HG03460 (cell line): ENCODE measurements around the gene HOXD10.

ENCODE experiments used
- ATAC-seq: cut with Tn5 transposase; IDR thresholded peaks from one replicate; pipeline ENCODE4 v1.9.1; 2021; ENCODE audit not compliant: unreplicated experiment

HOXD10 gene

DNA sequence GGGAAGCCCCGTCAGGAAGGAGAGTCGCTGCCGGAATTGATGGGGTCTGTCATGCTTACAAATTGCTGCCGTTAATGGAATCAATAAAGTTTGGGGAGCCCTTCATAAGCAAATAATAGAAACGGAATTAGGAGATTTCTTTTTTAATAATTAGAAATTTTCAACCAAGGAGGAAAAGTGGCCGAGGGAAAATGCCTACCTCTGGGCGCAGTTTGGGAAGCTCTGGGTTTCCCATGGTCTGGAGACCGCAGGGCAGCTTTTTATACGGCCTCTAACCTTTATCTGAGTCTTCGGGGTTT, 34.1 kb upstream of the HOXD10 start:
- no peak for ATAC-seq

DNA sequence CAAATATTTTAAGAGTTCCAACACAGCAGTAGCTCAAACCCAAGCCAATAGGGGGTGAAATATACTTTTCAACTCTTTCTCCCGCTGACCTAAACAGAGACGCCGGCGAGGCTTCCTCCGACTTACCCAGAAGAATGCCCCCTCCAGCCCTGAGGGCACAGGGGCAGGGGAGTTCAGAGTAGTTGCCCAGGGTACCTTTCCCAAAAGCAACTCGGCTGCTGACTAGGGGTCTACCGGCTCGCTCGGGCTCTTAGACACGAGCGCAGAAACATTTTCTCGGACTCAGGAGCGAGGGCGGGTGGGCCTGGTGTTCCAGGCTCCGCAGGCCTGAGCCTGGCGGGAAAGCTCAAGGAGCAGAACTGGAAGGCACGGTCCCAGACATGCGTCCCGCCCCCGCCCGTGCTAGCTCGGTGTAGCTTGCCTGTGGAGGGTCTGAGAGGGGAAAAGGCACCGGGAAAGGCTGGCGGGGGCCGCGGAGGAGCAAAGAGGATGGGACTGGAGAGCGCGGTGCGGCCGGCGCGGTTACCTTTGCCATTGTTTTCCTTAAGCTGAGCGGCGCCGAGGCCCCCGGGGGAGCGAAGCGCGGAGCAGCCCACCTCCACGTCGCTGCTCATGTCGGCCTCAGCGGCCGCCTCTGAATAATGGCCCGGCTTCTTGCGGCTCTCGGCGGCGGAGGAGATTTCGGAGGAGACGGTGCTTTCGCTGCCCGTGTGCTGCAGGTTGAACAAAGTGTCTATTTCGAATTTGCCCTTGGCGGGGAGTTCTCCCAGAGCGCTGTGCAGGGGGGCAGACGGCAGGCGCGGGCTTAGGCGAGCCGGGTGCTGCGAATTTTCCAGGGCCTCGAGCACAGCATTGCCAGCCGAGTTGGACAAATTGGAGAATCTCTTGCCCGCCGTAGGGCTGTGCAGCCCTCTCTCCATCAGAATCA, 33.5 kb upstream of the HOXD10 start:
- ATAC-seq = no peak

DNA sequence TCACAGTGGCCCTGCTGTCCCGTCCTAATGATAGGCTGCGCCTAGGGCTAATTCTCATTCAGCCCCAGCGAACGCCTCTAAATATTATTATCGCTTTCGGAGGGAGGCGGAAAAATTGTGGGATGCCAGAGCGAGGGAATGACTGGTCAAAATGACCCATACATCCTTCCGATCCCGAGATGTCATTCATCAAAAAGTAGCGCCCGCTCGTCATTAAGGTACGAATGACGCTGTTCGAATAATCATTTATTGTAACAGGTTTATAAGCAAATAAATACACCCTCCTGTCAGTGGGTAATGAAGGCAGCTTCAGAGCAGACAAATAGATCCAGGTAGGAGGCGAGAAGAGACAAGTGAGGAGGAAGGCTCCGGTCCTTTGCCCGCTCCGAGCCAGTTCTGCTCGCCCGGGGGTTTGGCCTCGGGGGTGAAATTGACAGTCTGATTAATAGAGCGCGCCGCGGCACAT, 32.7 kb upstream of the HOXD10 start, which contains the start of gene EVX2:
Gene EVX2 (minus strand): TSS at position 167 of the 466 bp plus-strand sequence. CDS start 186 bp downstream, outside the sequence.
- no peak for ATAC-seq

DNA sequence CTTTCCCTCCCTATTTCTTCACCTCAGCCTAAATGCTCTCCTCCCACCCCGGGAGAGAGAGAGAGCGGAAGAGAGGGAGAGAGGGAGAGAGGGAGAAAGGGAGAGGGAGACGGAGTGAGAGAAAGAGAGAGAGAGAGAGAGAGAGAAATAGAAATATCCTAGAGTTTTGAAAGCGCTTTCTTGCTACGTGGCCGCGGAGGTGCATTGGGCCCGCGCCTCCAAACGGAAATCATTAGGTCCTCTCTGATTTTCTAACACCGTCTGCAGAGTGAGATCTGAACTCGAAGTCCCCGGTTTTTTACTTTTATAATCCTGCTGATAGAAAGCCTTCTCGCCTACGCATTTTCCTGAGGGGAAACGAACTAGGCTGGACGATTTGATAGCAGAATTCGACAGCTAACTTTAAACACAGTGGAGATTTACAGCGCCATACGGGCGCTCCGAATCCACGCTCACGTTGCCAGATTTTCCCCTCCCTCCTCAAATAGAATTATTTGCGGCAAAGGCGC, 31.9 kb upstream of the HOXD10 start:
- ATAC-seq = no peak

DNA sequence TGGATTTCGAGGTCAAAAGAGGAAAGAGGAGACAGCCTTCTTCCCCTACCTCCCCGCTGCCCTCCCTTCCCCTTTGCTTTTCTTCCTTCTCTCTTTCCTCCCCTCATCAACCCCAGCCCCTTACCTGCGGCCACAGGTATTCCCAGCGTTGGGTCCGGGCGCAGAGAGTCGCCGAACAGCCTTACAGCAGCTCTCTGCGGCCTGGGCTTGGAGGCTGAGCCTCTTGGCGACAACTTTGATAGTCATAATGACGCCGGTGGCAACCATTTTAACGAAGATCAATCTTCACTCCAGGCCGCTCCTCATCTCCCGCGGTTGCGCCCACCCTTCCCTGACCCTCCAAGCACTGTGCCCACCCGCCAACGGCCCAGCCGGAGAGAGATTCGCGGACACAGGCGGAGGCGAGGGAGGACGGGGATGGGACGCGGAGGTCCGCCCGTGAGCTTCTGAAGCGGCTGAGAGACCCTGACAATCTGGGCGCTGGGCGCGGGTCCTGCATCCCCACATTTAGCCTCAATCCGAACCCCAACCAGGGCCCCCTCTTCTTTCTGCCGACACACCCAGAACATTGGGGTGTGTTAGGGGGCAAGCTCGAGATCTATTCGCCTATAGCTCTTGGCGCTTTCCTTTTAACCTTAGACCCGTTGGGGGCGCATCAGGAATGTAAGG, 31.3 kb upstream of the HOXD10 start:
- ATAC-seq = no peak

DNA sequence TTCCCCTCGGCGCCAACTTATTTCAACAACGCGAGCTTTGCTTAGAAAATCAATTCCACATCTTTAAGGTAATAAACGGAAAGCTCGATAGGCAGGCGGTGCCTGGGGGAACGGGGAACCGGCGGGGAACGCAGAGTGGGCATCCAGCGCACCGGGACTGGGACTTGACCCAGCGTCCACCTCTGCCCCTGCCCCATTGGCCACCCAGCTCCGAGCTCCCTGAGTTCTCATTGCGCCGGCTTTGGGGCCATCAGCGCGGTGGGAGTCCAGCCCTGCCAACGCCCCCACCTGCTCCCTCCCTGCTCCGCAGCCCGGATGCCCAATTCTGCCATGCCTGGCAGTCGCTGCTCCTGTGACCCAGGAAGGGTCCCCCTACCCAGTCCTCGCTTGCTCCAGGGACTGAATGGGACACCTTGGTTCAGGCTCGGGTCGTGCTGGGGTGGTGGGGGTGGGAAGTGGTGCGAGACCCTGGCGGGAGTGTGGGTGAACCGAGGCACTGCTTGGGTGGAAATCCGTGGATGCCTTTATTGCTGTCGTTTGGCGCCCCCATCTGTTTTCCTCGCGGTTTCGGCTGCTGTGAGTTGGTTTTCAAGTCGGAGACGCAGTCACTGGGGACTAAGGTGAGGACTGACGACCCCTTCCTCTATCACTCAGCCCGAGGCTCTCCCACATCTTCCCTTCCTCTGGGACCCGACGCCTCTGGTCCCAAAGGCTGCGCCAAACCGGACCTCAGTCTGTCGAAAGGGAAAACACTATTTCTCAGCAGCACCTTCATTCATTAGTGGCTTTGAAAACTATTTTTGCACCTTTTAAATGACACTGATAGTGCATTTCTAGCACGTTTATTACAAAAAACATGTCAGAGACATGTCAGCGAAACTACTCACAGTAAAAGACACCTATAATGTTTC, 30.5 kb upstream of the HOXD10 start:
- no peak for ATAC-seq

DNA sequence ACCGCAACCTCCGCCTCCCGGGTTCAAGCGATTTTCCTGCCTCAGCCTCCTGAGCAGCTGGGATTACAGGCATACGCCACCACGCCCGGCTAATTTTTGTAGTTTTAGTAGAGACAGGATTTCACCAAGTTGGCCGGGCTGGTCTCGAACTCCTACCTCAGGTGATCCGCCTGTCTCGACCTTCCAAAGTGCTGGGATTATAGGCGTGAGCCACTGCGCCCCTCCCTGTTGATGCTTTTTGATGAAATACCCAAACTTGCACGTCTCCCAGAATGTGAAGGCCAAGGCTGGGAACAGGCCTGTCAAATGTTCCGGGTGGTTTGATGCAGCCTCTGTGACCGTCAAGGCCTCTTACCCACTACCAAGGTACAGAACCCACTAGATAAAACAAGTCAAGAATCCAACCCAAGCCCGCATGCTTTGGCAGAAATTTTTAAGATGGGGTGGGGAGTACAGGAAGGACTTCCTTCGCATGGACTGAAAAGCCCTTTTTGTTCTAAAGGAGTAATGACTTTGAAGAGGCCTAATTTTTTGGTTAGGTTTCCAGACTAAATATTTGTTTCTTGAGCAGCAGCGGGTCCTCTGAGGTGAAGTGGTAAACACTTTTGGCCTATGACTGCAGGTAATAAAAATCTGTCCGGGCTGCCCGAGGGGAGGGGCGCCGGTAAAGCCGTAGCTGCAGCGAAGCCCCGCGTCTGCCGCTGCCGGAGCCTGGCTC, 29.1 kb upstream of the HOXD10 start:
- no peak for ATAC-seq

DNA sequence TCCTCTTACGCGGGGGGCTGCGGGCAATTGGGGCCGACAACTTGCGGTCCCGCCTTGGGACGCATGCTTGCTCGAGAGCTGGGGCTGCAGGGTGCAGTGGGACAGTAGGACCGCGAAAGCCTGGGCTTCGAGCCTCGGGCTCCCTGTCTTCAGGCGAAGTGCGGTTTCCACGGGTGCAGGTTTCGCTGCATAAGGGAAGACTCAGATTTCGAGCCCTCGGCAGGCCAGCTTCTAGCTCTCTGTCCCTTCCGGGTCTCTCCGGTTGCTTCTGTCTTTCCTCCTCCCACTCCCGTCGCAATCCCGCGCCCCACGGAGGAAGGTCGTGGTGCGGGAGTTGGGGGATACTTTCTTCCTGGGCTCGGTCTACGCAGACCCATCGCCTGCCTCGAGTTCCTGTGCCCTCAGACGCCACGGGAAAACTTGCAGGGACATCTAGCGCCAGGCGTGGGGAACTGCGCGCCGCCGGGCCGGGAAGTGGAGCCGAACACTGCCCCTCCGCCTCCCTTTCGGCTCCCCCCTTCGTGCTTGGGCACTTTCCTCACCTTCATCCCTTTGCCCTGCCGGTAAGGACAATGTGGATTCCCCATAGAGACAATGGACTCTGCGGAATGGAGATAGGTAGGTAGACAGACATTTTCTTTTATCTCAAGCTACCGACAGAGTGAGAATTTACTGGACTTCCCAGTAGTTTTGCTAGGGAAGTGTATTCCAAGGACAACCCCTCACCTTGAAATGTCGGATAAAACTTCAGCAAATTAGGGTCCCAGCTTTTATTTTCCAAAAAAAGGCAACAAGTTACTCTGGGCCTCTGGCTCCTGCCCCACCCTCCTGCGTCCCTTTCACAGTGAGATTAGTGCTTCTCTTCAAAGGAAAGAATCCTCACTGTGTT, 28.3 kb upstream of the HOXD10 start:
- no peak for ATAC-seq

DNA sequence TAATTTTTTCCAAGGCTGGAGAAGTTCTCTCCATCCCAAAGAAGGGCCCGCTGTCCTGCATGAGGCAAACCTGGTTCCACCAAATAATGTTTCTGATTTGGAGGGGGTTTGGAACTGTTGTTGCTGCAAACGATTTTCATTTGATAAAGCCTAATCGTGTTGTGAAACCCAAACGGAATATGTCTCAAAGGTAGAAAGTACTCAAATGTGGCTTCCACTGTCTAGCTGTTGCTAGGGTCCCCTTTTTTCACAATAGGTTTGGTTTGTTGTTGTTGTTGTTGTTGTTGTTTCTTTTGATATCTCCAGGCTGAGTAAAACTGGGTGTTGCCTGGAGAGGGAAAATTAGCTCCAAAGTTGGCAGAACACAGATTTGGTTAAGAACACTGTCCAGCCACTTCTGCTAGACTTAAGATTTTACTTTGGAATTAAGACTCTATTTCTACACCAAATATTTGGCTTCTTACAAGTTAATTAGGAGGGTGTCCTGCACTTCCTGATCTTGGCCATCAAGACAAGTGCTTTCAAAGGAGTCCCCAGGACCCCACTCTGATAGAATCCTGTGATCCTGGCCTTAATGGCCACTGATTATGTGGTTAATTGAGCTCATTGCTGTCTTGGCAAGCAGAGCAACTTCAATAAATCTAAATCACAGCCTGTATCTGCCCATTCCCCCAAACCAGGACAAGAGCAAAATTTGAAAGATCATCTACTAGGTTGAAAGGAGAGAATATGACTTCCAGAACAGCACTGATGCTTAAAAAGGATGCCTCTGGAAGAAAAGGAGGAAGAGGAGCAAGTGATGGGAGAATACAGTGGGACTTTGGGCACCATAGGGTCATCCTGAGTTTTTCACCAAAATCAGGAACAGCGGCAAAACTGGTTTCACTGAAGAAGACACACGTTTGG, 27.4 kb upstream of the HOXD10 start:
- no peak for ATAC-seq

DNA sequence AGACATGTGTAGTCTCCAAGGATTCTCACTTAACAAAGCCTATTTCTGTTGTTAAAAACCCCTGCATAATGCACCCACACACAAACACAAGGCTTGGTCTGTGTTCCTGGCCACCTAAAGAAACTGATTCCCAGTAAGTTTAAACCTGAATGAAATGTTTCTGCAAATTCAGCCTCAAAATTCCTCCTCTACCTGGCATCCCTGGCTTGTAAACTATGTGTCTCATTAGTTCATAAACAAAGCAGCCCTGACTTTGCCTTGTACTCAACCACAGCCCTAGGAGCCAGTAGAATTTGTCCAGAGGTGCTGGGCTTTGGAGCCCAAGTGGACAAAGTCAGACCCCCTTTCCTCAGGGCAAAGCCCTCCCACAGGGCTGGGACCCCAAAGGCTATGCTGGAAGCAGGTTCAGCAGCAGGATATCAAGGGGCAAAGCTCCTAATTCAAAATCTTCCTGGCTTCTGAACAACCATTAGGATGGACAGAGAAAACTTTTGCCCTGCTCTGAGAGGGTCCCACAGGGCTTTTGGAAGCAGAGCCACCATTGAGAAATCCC, 26.7 kb upstream of the HOXD10 start:
- ATAC-seq = no peak

DNA sequence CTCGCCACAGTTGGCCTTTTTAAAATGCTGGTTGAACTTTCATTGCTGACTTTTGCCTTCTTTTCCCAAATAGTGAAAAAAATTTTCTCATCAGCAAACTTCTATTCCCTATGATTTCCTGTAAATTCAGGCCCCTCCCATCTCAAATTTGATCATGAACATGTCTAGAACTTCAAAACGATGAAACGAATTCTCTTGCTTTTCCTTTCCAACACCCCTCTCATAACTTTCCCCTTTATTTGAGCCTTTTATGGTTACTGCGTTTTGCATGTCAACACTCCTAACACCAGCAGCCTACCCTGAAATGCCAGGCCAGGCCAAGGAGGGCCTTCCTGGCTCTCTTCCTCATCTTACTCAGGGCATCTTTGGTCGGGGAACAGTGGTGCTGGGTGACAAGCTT, 25.7 kb upstream of the HOXD10 start:
- ATAC-seq = no peak

DNA sequence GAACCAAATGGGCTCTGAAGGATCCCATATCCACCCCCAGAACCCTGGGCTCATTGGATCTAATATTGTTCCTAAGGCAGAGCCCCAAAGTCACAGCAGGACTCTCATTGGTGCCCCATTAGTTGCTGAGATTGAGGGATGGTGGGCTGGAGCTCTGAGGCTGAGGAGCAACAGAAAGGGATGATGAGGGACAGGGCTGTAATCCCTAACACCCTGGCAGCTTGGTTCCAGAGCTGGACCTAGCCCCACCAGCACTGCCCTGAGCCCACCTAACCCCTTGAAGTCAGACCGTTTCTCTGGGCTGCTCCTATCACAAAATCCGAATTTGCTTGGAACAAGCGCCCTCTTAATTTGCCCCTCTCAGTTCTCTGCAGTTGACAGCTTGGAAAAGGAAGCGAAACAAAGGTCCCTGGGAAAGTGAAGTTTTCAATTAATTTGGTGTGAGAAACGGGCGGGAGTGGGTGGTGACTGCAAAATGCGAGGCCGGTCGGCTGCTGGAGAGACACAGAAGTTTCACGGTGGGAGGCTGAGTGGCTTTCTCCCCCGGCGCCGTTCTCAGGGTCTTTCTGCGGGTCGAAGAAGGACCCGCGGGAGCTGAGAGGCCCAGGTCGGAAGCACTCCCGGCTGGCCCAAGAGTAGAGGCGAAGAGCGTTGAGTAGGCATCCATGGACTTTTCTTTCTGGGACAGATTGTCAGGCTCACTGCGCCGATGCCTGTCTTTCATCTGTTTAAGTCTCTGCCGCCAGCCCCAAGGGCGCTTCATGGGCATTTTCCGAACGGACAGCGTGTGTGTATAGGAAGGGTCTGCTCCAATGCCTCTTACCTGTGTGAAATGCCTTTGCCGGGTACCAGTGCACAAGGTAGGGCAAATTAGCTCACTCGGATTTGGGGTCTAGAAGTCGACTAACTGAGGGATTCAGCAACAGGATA, 25.0 kb upstream of the HOXD10 start:
- ATAC-seq = no peak

DNA sequence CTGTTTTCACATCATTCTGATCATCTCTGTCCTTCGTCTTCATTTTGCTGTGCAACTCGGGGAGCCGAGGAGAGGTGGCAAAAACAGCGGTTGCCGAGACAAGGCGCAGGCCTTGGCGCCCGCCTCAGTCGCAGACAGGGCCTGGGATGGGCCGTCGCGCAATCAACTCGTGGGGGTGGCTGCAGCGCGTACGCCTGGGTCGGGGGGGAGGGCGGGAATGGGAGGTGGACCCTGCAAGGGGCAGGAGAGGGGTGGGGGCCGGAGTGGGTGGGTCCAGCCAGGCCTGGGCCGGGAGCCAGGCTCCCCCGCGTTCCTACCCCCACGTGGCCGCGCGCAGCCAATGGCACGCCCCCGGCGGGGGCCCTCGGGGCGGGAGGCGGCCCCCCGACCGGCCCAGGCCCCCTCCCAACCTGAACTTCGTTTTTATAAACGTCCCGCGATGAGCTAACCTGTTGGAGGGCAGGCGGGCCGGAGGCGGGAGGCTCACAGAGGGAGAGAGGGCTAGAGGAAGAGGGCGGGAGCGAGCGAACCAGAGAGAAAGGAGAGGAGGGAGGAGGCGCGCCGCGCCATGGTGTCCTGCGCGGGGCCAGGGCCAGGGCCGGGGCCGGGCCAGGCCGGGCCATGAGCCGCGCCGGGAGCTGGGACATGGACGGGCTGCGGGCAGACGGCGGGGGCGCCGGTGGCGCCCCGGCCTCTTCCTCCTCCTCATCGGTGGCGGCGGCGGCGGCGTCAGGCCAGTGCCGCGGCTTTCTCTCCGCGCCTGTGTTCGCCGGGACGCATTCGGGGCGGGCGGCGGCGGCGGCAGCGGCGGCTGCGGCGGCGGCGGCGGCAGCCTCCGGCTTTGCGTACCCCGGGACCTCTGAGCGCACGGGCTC, 24.1 kb upstream of the HOXD10 start, which contains the start of gene HOXD13:
Gene HOXD13 (plus strand): TSS at position 452 of the 875 bp plus-strand sequence. CDS start 170 bp downstream, at position 622.
- ATAC-seq = no peak

DNA sequence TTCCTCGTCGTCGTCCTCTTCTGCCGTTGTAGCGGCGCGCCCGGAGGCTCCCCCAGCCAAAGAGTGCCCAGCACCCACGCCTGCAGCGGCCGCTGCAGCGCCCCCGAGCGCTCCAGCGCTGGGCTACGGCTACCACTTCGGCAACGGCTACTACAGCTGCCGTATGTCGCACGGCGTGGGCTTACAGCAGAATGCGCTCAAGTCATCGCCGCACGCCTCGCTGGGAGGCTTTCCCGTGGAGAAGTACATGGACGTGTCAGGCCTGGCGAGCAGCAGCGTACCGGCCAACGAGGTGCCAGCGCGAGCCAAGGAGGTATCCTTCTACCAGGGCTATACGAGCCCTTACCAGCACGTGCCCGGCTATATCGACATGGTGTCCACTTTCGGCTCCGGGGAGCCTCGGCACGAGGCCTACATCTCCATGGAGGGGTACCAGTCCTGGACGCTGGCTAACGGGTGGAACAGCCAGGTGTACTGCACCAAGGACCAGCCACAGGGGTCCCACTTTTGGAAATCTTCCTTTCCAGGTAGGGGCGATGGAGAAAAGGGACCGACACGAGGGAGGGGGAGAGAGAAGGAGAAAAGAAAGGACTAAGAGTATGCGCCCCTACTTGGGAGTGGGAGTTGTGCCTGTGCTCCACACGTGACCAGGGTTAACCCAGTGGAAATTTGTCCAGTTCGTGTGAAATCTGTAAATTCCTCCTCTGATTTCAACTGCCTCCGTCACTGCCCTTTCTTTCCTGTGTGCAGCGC, 23.3 kb upstream of the HOXD10 start:
- no peak for ATAC-seq

DNA sequence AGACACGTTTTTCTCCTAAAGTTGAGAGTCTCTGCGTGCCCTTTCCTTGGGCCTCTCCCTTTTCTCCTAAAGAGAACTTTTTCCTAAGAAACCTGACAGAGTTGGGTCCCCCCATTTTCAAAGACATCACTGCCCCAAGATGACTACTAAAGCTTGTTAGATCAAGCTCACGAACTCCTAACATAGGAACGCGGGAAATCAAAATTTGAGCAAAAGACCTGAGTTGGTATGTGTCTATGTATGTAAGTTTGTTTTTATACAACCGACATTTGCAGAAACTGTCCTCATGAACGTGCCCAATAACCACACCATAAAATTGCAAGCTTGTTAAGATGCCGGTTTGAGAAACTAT, 22.7 kb upstream of the HOXD10 start:
- ATAC-seq = no peak
